NCI-H748 (cell line): Measurements from ENCODE around the gene TYRO3.
"Not testable (repeated sequence)": the region's sequence is repeated elsewhere in the genome, so short reads cannot be mapped to it uniquely, and the experiment has no call there.

Experiments used
- DNase-seq: peaks from one replicate; lab custom pipeline; 2025; ENCODE audit not compliant: unreplicated experiment; lab: John Stamatoyannopoulos, UW

TYRO3 gene

GRCh38 chr15:41553731-41554130 is 5.3 kb upstream of the TYRO3 start:
- DNase-seq = no peak

- DNase-seq = no peak
These were observed 4.7 kb upstream of the TYRO3 start for GRCh38 chr15:41554343-41554742.

GRCh38 chr15:41554915-41555314 is 4.1 kb upstream of the TYRO3 start:
- no peak for DNase-seq

GRCh38 chr15:41556677-41557076 is 2.3 kb upstream of the TYRO3 start:
- DNase-seq = no peak

- peak; percentile 80 for DNase-seq
These were observed 1.2 kb upstream of the TYRO3 start for GRCh38 chr15:41557673-41558399.

- DNase-seq = no peak
These were observed 299 bp downstream of the TYRO3 start for GRCh38 chr15:41559239-41559782.

- DNase-seq = no peak
These were observed 1.5 kb downstream of the TYRO3 start for GRCh38 chr15:41560572-41560874.

- no peak for DNase-seq
These were observed 2.2 kb downstream of the TYRO3 start for GRCh38 chr15:41561104-41561776.

GRCh38 chr15:41561777-41562145 is 2.7 kb downstream of the TYRO3 start:
- DNase-seq = no peak

- no peak for DNase-seq
These were observed 3.2 kb downstream of the TYRO3 start for GRCh38 chr15:41562244-41562643.

- no peak for DNase-seq
These were observed 3.8 kb downstream of the TYRO3 start for GRCh38 chr15:41562784-41563198.

GRCh38 chr15:41564286-41564959 is 5.4 kb downstream of the TYRO3 start:
- peak; percentile 16 for DNase-seq

- DNase-seq = no peak
These were observed 6.0 kb downstream of the TYRO3 start for GRCh38 chr15:41564960-41565502.

- no peak for DNase-seq
These were observed 6.7 kb downstream of the TYRO3 start for GRCh38 chr15:41565702-41566101.

- DNase-seq = no peak
These were observed 7.3 kb downstream of the TYRO3 start for GRCh38 chr15:41566121-41566885.

GRCh38 chr15:41567261-41567660 is 8.2 kb downstream of the TYRO3 start:
- DNase-seq = no peak

GRCh38 chr15:41567862-41568261 is 8.8 kb downstream of the TYRO3 start:
- no peak for DNase-seq

GRCh38 chr15:41568350-41569017 is 9.5 kb downstream of the TYRO3 start:
- DNase-seq = no peak

GRCh38 chr15:41569232-41569631 is 10.2 kb downstream of the TYRO3 start:
- DNase-seq = not testable (repeated sequence)

GRCh38 chr15:41570764-41571163 is 11.8 kb downstream of the TYRO3 start:
- no peak for DNase-seq
